B cell (primary cell): Measurements from ENCODE around the gene PDXP. TPM values are rescaled to one million over a fixed set of nuclear protein-coding genes. Genes with fewer than 3 reads are reported as not detected.

Experiments used
- ATAC-seq: fragments of 200-7000 bp; cut with Tn5 transposase; one replicate; pipeline ENCODE4 v1.10.0; 2021; ENCODE audit warnings: low read depth, mild to moderate bottlenecking, moderate number of reproducible peaks, moderate library complexity
- CTCF ChIA-PET: fragments of 350-600 bp; sonication (Branson Sonifier 250); formaldehyde crosslinking; loops from one replicate; lab custom pipeline; 2021; ENCODE audit warnings: antibody characterized with exemption, inconsistent platforms; lab: Charles Lee
- POLR2A ChIA-PET: fragments of 350-600 bp; sonication (Branson Sonifier 250); formaldehyde crosslinking; loops from one replicate; lab custom pipeline; 2021; ENCODE audit warnings: antibody characterized with exemption; lab: Charles Lee
- DNase-seq: peaks from one replicate; pipeline ENCODE4 v3.0.0; 2013
- H2AFZ ChIP-seq: 2 replicates; pipeline ENCODE4 v1.6.1; 2012; ENCODE audit warnings: mild to moderate bottlenecking, low read depth, low read length; ENCODE audit not compliant: insufficient read depth, poor library complexity, severe bottlenecking
- H3K27ac ChIP-seq, 2 donors: 1 replicate in 1 of 2; 2 replicates in 1 of 2; pipeline ENCODE4 v1.5.1; 2012 to 2013; ENCODE audit warnings: low read length in 2 of 2, mild to moderate bottlenecking in 2 of 2, moderate library complexity in 1 of 2
- H3K27me3 ChIP-seq, 4 experiments: fragments of 200-600 bp in 1 of 4; sonication (generic) in 1 of 4; replicated peaks in 1 of 4; 1 replicate in 2 of 4; 2 replicates in 2 of 4; pipeline versions ENCODE4 v1.6.1 to v1.7.0; 2013 to 2016; ENCODE audit warnings: low read length in 3 of 4, mild to moderate bottlenecking in 2 of 4, mixed read lengths in 1 of 4, moderate library complexity in 1 of 4; ENCODE audit not compliant: insufficient read depth in 4 of 4, control insufficient read depth in 3 of 4; ENCODE audit errors: control extremely low read depth in 1 of 4
- H3K36me3 ChIP-seq, 2 experiments: replicated peaks in 1 of 2; 1 replicate in 1 of 2; 2 replicates in 1 of 2; pipeline versions ENCODE4 v1.6.1 to v1.7.1; 2013; ENCODE audit warnings: low read length in 1 of 2; ENCODE audit not compliant: insufficient read depth in 2 of 2, control insufficient read depth in 1 of 2; ENCODE audit errors: control extremely low read depth in 1 of 2, extremely low read depth in 1 of 2
- H3K4me1 ChIP-seq, 2 donors: fragments of 200-600 bp in 1 of 2; sonication (generic) in 1 of 2; 1 replicate in 1 of 2; 2 replicates in 1 of 2; pipeline versions ENCODE4 v1.5.1 to v1.6.1; 2013 to 2017; ENCODE audit warnings: low read length in 2 of 2; ENCODE audit not compliant: control insufficient read depth in 2 of 2, insufficient read depth in 2 of 2
- H3K4me2 ChIP-seq: replicated peaks from 2 replicates; pipeline ENCODE3; 2012; ENCODE audit warnings: mild to moderate bottlenecking, low read depth, low read length; ENCODE audit not compliant: poor library complexity, severe bottlenecking
- H3K4me3 ChIP-seq, 5 experiments: fragments of 200-600 bp in 1 of 5; sonication (generic) in 1 of 5; 1 replicate in 3 of 5; 2 replicates in 2 of 5; pipeline versions ENCODE4 v1.5.1 to v1.7.0; 2011 to 2016; ENCODE audit warnings: low read length in 4 of 5, mild to moderate bottlenecking in 4 of 5, low read depth in 2 of 5, control low read depth in 1 of 5, moderate library complexity in 1 of 5; ENCODE audit not compliant: insufficient read depth in 1 of 5; ENCODE audit errors: control extremely low read depth in 1 of 5, extremely low read depth in 1 of 5
- H3K79me2 ChIP-seq: fragments of 200-600 bp; sonication (generic); one replicate; pipeline ENCODE4 v1.6.0; 2016; ENCODE audit warnings: low read length; ENCODE audit not compliant: control insufficient read depth, insufficient read depth
- H3K9ac ChIP-seq: fragments of 200-600 bp; sonication (generic); 2 replicates; pipeline ENCODE4 v1.6.1; 2017; ENCODE audit warnings: mild to moderate bottlenecking, low read length, moderate library complexity
- H3K9me3 ChIP-seq, 3 donors: one replicate each; pipeline versions ENCODE4 v1.6.1 to v1.7.1; 2013; ENCODE audit warnings: low read length in 2 of 3; ENCODE audit not compliant: control insufficient read depth in 2 of 3, insufficient read depth in 1 of 3; ENCODE audit errors: control extremely low read depth in 1 of 3
- H4K20me1 ChIP-seq: 2 replicates; pipeline ENCODE4 v1.6.0; 2012; ENCODE audit warnings: mild to moderate bottlenecking, low read length; ENCODE audit not compliant: insufficient read depth, control insufficient read depth, poor library complexity, severe bottlenecking
- H3K27ac Mint-ChIP-seq: one replicate; pipeline ENCODE4 v1.8.0; 2021; ENCODE audit warnings: mixed read lengths
- H3K27me3 Mint-ChIP-seq: one replicate; pipeline ENCODE4 v1.8.0; 2021; ENCODE audit warnings: mixed read lengths
- H3K4me1 Mint-ChIP-seq: one replicate; pipeline ENCODE4 v1.8.0; 2021; ENCODE audit warnings: mixed read lengths
- H3K4me3 Mint-ChIP-seq: one replicate; pipeline ENCODE4 v1.8.0; 2021; ENCODE audit warnings: mixed read lengths
- H3K9me3 Mint-ChIP-seq: one replicate; pipeline ENCODE4 v1.8.0; 2022; ENCODE audit warnings: mixed read lengths; ENCODE audit not compliant: insufficient read depth
- EZH2 ChIP-seq: IDR thresholded peaks from 2 replicates; pipeline ENCODE4 v1.6.1; 2012; ENCODE audit warnings: borderline replicate concordance, low read depth, mild to moderate bottlenecking, moderate library complexity, low read length; ENCODE audit not compliant: insufficient read depth, poor library complexity, severe bottlenecking
- WGBS: methylation state at CpG from one replicate; pipeline ENCODE4 v1.1.5; 2013; ENCODE audit warnings: missing lambda C conversion rate; ENCODE audit not compliant: insufficient coverage; 5-methylcytosine and 5-hydroxymethylcytosine counted together
- intact Hi-C: fragments of 100-400 bp; cut with micrococcal nuclease; formaldehyde crosslinking; loops from one replicate; pipeline ENCODE4 v1.10.0; 2022
- polyA plus RNA-seq: library from polyadenylated mRNA; depleted of rRNA; stranded (reverse); fragments of >200 nt; gene quantifications from 2 replicates; pipeline ENCODE4 v1.2.3, GENCODE V29; 2012
- total RNA-seq, 2 donors: library from RNA; stranded (reverse); fragments of 120-200 nt in 1 of 2; gene quantifications; 1 replicate in 1 of 2; 2 replicates in 1 of 2; pipeline versions ENCODE4 v1.2.3 to v1.2.4, GENCODE V29; 2013 to 2022
- TF ChIP-seq, protein P1 (sequence below): fragments of 200-600 bp; IDR thresholded peaks from one replicate; pipeline ENCODE4 v1.8.0; 2022; ENCODE audit warnings: antibody characterized with exemption, mild to moderate bottlenecking

The PDXP gene
- total and polyA plus RNA-seq, 2 donors (not counting 1 experiment from before 2014, with no cell fraction given), result 16.6 to 17.5 TPM

DNA sequence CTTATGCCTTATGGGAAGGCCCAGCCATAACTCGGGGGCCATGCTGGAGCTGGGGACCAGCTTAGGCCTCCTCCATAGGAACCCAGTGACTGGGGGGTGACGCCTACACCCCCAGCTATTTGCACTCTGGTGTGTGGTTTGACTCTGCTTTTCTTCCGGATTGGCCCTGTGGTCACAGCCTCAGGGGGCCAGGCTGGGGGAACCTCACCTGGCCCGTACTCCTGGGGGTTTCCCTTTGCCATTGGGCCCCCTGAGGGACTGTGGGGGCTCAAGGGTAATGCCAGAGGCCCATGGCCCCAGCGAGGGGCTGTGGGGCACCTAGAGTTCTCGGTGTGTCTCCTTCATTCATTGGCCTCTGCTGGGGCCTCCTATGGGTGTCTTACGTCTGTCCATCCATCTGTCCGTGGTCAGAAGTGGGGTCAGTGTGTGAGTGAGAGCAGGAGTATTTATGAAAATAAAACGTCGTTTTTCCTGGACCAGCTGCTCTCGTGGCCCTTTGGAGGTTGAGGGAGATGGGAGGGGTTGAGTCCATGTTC is 25.4 kb upstream of the PDXP start:
- peak overlapping the region; percentile 53 for H2AFZ ChIP-seq
- peaks cover 0 to 16% of the 10 kb centered on the region in 2 experiments for H3K36me3 ChIP-seq
- H4K20me1 ChIP-seq, result no peaks in the 10 kb centered on the region
- H3K27me3 ChIP-seq, result no peaks in the 10 kb centered on the region
- Mint-ChIP-seq H3K4me3 (peak overlapping the region; percentile 87), H3K4me1 (peaks cover 60% of the 10 kb centered on the region), H3K27me3 (no peaks in the 10 kb centered on the region), H3K27ac (peak overlapping the region; percentile 97), H3K9me3 (no peaks in the 10 kb centered on the region)
- 2% methylated on average over 11 of the region's 11 CpGs for WGBS
- peak overlapping the region in 4 of 5 experiments; percentile 0 to 56 (median 36) for H3K4me3 ChIP-seq
- no peaks in the 10 kb centered on the region for H3K9me3 ChIP-seq
- peak overlapping the region; percentile 95 for H3K4me2 ChIP-seq
- H3K79me2 ChIP-seq, result peaks cover 2% of the 10 kb centered on the region
- peaks cover 58 to 68% of the 10 kb centered on the region in 2 donors for H3K4me1 ChIP-seq
- peak overlapping the region; percentile 89 to 94 for H3K27ac ChIP-seq
- DNase-seq, result peak; percentile 76
- intact Hi-C loops, result loop anchor here (1.0 to 5.0 kb wide), 5 partner anchors 10 to 114 kb away; partner anchors contain the start of gene GGA1
- peak; percentile 70 for ATAC-seq
- ChIA-PET POLR2A (interaction anchor here (0.5 to 3.4 kb wide), 11 partner anchors 8 to 211 kb away, joined by 3 to 43 read pairs (median 6); partner anchors contain the start of genes ANKRD54, GGA1, LGALS1 and PDXP), CTCF (interaction anchor here (0.6 to 30.7 kb wide), 8 partner anchors 2 to 235 kb away, joined by 3 to 620 read pairs (median 11); partner anchors contain the start of genes GGA1, LGALS1, NOL12 and PDXP)
- no peak for TF ChIP-seq EZH2
- TF ChIP-seq, protein P1, sequence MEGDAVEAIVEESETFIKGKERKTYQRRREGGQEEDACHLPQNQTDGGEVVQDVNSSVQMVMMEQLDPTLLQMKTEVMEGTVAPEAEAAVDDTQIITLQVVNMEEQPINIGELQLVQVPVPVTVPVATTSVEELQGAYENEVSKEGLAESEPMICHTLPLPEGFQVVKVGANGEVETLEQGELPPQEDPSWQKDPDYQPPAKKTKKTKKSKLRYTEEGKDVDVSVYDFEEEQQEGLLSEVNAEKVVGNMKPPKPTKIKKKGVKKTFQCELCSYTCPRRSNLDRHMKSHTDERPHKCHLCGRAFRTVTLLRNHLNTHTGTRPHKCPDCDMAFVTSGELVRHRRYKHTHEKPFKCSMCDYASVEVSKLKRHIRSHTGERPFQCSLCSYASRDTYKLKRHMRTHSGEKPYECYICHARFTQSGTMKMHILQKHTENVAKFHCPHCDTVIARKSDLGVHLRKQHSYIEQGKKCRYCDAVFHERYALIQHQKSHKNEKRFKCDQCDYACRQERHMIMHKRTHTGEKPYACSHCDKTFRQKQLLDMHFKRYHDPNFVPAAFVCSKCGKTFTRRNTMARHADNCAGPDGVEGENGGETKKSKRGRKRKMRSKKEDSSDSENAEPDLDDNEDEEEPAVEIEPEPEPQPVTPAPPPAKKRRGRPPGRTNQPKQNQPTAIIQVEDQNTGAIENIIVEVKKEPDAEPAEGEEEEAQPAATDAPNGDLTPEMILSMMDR, result no peak
- peak overlapping the region; percentile 54 for H3K9ac ChIP-seq
